Transverse colon (tissue), 4 donors: ENCODE measurements around the gene ERN2.

ENCODE experiments used
- EP300 ChIP-seq: sonication (generic); formaldehyde crosslinking; IDR thresholded peaks from one replicate; pipeline ENCODE4 v1.6.1; 2017; ENCODE audit warnings: antibody characterized with exemption, low read depth
- POLR2A ChIP-seq: fragments of 450-650 bp; IDR thresholded peaks from one replicate; pipeline ENCODE4 v1.6.1; 2016; ENCODE audit warnings: antibody characterized with exemption, mild to moderate bottlenecking, moderate library complexity
- POLR2AphosphoS5 ChIP-seq, 3 donors: sonication (generic); formaldehyde crosslinking; IDR thresholded peaks; one replicate each; pipeline ENCODE4 v1.6.1; 2016; ENCODE audit warnings: antibody characterized with exemption in 3 of 3
- TF ChIP-seq, protein P1 (sequence below), 5 experiments: fragments of 200-600 bp in 3 of 5; fragments of 450-650 bp in 2 of 5; sonication (generic) in 3 of 5; IDR thresholded peaks; 1 replicate in 2 of 5; 2 replicates in 3 of 5; pipeline ENCODE4 v1.5.1; 2016 to 2017; ENCODE audit warnings: antibody characterized with exemption in 5 of 5, inconsistent platforms in 3 of 5, mild to moderate bottlenecking in 2 of 5, moderate library complexity in 1 of 5

DNA sequence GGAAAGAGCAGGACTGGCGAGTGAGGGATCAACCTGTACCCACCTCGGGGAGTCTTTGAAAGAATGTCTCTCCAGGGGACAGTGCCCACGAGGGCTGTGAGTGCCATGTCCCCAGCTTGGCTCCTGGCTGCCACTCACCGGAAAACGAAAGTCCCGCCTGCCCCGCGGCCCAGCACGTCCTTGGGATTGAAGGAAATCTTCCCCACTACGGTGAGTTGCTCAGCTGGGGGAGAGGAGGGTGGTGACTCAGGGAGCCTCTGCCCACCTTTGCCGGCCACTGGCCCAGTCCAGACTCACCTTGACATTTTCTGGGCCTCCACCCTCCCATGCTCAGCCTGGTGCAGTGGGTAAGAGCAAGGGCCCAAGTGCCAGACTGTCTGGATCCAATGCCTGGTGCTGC lies 17.3 kb downstream of the ERN2 start:
- no peak for TF ChIP-seq POLR2A
- TF ChIP-seq, protein P1, sequence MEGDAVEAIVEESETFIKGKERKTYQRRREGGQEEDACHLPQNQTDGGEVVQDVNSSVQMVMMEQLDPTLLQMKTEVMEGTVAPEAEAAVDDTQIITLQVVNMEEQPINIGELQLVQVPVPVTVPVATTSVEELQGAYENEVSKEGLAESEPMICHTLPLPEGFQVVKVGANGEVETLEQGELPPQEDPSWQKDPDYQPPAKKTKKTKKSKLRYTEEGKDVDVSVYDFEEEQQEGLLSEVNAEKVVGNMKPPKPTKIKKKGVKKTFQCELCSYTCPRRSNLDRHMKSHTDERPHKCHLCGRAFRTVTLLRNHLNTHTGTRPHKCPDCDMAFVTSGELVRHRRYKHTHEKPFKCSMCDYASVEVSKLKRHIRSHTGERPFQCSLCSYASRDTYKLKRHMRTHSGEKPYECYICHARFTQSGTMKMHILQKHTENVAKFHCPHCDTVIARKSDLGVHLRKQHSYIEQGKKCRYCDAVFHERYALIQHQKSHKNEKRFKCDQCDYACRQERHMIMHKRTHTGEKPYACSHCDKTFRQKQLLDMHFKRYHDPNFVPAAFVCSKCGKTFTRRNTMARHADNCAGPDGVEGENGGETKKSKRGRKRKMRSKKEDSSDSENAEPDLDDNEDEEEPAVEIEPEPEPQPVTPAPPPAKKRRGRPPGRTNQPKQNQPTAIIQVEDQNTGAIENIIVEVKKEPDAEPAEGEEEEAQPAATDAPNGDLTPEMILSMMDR (IDR thresholded peaks at IDR 0.05): no peak
- no peak for TF ChIP-seq EP300
- TF ChIP-seq POLR2AphosphoS5 (IDR thresholded peaks at IDR 0.05): no peak
